ENCODE results near the gene GNAS.

GRCh38 chr20:58878399-58878798 lies 25.9 kb downstream of the GNAS start:
- TF ChIP-seq, protein P1, sequence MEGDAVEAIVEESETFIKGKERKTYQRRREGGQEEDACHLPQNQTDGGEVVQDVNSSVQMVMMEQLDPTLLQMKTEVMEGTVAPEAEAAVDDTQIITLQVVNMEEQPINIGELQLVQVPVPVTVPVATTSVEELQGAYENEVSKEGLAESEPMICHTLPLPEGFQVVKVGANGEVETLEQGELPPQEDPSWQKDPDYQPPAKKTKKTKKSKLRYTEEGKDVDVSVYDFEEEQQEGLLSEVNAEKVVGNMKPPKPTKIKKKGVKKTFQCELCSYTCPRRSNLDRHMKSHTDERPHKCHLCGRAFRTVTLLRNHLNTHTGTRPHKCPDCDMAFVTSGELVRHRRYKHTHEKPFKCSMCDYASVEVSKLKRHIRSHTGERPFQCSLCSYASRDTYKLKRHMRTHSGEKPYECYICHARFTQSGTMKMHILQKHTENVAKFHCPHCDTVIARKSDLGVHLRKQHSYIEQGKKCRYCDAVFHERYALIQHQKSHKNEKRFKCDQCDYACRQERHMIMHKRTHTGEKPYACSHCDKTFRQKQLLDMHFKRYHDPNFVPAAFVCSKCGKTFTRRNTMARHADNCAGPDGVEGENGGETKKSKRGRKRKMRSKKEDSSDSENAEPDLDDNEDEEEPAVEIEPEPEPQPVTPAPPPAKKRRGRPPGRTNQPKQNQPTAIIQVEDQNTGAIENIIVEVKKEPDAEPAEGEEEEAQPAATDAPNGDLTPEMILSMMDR (IDR thresholded peaks at IDR 0.05; ENCODE audit: low read depth, low read length), result no peak
- no peak for TF ChIP-seq EZH2phosphoT487 (IDR thresholded peaks at IDR 0.05; ENCODE audit: low read depth)
